Activated gamma-delta T cell treated with anti-CD3 and anti-CD28 coated beads, Interleukin-2, amount 50 U/mL, for 16 hours (primary cell): ENCODE results near the gene SUV39H1.
"Not testable (repeated sequence)": the region's sequence is repeated elsewhere in the genome, so short reads cannot be mapped to it uniquely, and the experiment has no call there.

Experiments used
- DNase-seq: peaks from one replicate; pipeline ENCODE4 v3.0.0-alpha.2; 2020; ENCODE audit warnings: low read depth

SUV39H1 gene

DNA sequence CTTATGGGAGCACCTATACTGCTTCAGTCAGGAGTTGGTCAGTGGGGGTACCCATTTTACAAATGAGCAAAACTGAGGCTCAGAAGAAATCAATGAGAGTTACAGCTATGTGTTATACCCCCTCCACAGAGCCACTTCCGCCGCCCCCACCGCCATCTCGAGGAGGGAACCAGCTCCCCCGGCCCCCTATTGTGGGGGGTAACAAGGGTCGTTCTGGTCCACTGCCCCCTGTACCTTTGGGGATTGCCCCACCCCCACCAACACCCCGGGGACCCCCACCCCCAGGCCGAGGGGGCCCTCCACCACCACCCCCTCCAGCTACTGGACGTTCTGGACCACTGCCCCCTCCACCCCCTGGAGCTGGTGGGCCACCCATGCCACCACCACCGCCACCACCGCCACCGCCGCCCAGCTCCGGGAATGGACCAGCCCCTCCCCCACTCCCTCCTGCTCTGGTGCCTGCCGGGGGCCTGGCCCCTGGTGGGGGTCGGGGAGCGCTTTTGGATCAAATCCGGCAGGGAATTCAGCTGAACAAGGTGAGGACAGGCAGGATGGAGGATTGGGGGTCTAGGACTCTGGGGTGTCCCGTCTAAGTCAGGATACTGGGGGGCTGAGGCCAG is 7.9 kb upstream of the SUV39H1 start:
- no peak for DNase-seq

DNA sequence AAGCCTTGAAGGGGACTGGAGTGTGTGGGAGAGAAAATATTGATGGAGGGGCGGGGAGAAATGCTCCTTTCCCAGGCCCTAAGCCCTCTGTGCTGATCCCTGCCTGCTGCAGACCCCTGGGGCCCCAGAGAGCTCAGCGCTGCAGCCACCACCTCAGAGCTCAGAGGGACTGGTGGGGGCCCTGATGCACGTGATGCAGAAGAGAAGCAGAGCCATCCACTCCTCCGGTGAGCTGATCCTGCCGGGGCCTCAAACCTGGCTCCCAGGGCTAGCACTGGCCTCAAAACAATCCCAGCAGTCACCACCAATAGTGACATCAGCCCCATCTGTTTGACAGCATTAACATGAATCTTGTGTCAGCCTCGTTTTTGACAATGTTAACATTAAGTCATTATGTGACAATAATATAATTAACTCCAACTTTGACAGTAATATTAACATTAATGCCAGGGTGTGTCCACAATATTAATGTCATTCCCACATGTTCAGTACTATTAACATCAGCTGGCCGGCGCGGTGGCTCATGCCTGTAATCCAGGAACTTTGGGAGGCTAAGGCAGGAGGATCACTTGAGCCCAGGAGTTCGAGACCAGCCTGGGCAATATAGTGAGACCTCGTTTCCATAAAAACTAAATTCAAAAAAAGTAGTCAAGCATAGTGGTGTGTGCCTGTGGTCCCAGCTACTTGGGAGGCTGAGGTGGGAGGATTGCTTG is 7.2 kb upstream of the SUV39H1 start:
- DNase-seq: no peak

DNA sequence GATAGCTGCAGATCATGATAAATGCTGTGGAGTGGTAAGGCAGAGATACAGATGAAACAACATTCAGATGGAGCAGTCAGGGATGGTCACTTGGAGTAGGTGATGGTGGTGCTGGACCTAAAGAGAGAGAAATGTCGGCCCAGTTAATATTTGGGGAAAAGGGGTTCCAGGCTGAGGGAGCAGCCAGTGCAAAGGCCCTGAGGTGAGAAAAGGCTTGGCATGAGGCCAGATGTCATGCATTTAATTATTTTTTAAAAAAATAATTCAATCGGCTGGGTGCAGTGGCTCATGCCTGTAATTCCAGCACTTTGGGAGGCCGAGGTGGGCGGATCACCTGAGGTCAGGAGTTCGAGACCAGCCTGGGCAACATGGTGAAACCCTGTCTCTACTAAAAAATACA is 4.8 kb upstream of the SUV39H1 start:
- not testable (repeated sequence) for DNase-seq

DNA sequence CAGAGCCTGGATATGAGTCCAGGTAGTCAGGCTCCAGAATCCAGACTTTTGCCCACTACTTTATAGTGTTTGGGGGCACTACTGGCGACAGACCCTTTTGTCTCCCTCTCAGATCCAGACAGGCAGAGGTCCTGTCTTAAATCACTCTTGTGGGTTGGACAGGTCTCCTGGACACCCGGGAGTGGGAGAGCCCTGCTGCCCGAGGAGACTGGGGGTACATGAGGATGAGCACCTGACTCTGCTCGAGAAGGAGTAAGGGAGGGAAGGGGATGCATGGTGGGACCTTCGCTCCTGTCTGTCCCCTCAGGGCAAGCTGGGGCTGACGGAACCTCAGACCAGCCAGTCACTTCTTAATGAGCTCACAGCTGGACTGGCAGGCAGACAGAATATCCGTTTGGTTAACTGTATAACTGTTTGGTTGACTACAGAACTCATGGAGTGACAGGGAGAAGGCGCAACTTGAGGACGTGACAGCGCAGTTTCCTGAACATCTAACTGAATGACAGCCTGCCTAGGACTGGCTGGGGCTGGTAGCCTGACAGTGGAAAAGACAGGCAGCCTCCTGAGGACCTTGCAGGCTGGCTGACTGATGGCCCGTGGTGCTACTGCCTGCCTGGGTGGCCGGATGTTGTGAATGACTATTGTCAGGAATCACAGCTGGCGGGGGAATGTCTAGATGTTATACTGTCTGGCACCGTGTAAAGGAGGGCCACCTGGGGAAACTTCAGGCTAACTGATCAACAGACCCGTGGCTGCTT is 1.6 kb upstream of the SUV39H1 start:
- no peak for DNase-seq

DNA sequence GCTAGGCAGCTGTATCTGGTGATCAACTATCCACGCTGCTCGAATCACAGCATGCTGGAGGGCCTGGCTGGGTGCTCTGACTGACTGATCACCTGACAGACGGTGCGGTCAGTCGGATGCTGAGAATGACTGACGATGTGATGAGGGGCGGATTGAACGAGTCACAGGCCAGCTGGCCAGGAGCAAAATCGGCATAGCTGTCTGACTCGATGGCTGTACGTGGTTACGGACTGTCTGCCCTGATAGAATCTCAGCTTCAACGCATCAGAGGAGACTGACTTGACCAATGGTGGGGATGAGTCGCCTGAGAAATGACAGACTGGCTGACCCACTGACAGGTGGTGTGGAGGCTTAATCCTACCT is 1.0 kb upstream of the SUV39H1 start:
- no peak for DNase-seq

DNA sequence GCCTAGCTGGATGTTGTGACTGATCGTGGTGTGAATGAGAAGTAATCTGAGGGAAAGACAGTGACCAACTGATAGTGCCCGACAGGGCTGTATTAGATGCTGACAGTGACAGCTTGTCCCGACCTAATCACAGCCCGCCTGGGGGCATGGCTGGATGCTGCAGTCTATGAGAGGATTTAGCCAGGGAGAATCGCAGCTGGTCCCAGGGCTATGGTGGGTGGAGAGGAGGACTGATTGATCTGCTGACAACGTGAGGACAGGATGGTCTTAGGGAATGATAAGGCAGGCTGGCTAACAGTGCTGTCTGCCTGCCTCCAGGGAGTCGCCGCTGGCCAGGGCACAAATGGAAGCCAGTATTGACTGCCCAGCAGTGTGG is 621 bp upstream of the SUV39H1 start:
- no peak for DNase-seq

DNA sequence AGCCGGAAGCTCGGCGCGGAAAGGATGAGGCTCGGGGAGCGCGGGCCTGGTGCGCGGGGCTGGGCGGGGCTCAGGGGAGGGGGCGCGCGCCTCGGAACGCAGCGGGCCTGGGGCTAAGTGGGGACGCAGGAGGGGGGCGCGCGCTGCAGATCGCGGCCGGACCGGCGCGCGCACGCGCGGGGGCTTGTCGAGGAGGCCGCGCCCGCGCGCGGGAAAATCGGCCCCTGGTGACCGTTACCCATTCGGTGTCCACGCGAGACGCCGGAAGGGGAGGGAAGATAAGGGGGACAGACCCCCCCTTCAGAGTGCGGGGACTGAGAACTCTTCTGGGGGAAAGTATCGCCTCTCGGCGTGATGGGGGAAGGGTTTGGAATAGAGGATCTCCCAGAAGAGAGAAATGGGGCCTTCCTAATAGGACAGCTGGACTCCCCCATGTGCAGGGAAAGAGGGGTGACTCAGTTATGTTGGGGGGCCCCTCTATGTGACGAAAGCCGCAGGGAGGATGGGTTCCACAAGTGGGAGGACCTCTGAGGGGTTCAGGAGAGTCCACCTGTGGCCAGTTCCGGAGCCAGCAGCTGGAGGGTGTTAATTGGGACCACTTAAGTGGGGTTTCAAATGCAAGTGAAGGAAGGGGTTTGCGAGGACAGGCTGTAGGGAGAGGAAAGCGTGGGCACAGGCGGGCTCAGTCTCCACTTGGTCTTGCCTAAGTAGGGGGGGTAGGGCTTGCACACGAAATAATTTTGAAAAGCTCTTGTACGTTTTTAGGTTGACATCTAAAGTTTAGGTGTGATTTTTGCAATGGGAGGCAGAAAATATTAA is 584 bp downstream of the SUV39H1 start:
- no peak for DNase-seq

DNA sequence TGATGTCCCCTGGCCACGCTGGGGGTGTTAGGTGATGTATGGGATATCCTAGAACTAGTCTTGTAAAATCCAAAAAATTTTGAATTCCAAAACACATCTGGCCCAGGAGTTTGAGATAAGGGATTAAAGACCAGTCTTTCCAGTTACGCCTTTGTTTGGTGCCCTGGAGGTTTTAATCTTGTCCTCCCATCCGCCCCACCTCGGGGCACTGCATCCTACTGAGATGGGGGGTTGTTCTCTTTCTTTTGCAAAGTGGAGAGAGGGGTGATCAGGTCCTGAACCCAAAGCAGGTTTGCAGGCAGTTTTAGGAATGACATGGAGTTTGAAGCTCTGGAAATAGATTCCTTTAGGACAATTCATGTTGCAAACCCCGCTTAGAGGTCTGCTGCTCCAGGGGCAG is 1.8 kb downstream of the SUV39H1 start:
- no peak for DNase-seq

DNA sequence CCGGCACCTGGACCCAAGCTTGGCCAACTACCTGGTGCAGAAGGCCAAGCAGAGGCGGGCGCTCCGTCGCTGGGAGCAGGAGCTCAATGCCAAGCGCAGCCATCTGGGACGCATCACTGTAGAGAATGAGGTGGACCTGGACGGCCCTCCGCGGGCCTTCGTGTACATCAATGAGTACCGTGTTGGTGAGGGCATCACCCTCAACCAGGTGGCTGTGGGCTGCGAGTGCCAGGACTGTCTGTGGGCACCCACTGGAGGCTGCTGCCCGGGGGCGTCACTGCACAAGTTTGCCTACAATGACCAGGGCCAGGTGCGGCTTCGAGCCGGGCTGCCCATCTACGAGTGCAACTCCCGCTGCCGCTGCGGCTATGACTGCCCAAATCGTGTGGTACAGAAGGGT is 3.7 kb downstream of the SUV39H1 start:
- DNase-seq: no peak

DNA sequence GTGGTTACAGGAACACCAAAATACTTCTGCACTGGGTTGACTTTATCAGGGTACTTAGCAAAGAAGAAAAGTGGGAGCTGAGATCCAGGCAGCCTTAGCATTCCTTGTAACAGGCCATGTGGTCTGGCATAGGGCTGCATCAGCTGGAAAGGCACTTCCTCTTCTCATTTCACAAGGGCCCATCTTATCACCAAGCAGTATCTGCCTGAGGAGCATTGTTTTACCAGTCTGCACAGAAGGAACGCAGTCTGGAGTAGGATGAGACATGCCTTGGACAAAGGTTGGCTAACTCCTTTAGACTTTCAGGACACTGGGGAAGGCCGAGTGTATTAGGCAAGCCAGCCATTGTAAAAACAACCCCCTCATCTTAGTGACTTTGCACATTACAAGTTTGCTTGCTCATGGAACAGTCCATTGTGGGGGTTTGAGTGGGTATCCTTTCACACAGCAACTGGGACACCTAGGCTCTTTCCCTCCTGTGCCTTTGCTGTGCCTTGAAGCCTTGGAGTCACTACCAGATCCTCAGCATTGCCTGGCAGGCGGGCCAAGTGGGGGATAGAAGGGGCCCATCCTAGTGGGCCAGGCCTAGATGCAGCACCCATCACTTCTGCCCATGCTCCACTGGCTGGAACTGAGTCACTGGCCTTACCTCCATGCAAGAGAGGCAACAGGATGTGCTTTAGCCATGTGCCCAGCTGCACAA is 4.6 kb downstream of the SUV39H1 start:
- DNase-seq: no peak

DNA sequence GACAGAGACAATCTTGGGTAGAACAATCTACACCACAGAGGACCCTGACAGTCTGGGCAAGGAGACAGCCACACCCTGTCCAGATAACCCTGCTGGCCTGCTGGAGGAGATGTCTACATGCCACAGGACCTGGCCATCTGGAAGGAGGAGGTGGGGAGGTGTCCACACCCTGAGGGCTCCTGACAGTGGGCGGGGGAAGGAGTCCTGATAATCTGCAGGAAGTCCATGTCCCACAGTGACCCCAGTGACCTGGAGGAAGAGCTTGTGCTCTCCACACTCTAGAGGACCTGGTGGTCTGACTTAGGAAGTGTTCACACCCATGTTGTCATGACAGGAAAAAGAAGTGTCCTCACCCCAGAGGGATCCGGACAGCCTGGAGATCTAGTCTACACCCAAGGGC is 5.5 kb downstream of the SUV39H1 start:
- DNase-seq: no peak

DNA sequence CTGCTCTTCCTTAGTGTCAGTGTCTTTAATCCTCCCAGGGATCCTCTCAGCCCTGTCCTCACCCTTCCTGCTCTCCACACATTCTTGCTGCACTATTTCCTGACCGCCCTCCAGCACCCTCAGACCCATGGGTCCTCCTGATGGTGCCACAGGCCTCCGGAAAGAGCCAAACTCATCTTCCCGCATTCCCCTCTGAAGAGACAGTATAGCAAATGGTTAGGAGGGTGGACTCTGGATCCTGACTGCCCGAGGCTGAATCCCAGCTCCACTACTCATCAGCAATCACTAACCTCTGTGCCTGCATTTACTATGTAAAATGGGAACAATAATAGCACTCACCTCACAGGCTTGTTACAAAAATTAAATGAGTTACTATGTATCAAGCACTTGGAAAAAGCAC is 6.2 kb downstream of the SUV39H1 start:
- DNase-seq: no peak

DNA sequence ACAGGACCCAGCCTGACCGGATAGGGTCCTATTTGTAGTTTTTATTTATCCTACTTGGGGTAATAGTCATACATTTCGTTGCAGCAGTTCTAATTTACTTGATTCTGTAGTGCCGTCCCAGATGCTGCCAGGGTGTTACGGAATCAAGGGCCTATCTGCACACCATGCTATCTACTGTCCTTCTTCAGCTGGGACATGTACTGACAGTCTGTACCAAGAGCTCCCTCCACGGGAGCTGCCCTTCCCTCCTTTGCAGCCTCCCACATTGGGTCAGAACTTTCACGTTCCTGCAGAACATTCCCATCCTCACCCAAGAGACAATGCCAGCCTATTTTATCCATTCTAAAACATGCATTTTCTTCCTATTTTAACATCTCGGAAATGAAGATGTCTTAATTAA is 6.7 kb downstream of the SUV39H1 start:
- DNase-seq: no peak

DNA sequence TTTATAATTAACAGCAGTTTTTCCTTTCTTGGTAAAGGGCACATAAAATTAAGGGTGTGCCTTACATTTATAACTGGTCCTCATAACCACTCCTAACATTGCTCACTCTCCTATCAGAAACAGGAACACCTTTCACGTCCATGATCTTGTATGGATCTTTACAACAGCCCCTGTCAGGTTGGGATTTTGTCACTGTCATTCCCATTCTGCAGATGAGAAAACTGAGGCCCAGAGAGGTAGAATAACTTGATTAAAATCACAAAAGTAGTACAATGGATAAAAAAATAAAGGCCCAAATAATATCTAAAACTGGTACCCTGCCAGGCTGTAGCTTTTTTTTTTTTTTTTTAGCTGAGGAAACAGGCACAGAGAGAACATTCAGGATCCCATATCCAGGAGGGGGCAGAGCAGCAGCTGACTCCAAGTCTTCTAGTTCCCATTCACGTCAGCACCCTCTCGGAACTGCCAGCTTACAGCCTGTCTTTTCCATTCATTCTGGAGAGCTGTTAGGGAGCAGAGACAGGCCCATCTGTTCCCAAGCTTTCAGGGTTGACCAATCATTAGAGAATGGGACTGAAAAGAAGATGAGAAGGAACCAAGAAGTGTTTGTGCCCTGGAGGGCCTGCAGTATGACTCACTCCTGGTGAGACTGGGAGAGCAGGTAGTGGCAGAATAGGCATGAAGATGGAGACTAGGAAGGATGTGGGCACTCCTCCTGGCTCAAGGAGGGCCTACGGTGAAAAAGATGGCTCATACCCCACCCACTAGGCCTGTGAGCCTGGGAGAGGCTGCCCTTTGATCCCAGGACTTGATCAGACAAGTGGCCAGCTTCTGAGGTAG is 7.3 kb downstream of the SUV39H1 start:
- no peak for DNase-seq

DNA sequence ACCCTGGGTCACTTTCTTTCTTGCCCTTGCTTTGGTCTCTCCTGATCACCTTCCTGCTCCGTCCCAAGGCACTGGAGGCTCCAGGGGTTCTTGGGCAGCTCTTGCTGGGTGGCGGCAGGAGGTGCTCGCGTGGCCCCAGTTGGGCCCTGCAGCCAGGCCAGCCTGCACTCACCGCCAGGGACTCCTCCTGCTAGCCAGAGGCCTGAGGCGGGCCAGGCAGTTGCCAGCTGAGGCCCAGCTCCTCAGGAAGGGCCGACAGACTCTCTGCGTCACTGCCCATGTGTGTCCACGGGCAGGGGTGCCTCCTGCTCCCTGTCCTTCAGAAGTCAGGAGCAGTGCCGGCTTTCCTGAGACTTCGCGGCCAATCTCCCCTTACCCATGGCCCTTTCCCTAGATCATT is 9.3 kb downstream of the SUV39H1 start:
- no peak for DNase-seq

DNA sequence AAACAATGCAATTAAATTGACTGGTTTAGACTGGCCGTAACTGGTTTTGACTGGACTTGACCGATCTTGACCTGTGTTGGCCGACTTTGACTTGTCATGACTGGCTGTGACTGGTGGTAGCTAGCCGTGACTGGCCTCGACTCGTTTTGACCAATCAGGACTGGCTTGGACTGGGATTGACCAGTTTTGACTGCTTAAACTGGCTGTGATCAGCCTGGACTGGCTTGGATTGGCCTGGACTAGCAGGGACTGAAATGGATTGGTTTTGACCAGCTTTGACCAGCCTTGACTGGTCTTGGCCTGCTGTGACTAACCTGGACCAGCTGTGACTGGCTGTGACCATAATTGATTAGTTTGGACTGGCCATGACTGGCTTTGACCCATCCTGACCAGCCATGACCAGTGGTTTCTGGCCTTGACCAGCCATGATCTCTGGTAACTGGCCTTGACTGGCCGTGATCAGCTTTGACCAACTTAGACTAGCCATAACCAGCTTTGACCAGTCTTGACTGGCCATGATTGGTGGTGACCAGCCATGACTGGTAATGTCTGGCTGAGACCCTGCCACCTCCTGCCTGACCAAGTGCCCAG is 13.1 kb downstream of the SUV39H1 start:
- no peak for DNase-seq

DNA sequence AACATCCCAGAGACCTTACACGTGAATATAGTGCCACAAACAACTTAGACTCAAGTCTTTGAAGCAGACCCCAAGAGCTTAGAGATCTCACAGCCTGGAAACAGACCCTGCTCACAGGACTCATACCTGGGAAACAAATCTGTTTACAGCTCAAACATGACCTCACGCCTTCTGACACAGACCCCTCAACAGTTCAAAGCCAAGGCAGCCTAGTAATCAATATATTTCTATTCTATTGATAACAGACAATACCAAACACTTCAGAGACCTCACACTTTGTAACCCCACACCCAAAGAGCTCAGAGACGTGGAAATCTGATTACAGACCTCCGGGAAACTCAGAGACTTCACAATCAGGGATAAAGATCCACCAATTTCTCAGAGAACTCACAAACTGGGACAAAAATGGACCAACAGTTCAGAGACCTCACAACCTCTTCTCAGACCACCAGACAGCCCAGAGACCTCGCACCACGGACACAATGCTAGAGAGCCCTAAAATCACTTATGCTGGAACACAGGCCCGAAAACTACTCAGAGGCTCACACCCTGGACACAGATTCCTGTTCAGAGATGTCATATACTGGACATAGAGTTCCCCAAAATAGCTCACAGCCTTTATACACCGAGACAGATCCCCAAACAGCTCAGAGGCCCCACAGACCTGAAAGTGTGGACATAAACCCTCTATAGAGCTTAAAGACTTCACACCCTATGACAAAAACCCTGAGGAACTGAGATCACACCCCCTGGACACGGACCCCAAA is 14.8 kb downstream of the SUV39H1 start:
- DNase-seq: no peak

DNA sequence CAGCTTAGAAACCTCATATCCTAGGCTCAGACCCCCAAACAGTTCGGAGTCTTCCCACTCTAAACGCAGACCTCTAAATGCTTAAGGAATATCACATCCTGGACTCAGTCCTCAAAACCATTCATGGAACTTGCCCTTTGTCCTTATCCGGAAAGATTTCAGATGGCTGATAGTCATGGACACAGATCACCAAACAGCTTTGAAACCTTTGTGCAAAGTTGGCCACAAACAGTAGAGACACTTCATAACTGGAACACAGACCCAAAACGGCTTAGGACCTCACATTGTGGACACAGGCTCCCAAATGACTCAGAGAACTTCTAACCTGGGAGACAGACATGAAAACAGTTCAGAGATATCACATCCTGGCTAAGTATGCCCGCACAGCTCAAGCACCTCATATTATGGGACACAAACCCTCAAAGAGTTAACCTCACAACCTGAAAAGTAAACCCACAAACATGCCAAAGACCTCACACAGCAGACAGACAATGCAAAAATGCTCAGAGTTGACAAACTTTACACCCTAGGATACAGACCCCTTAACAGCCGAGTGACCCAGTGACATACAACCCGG is 15.5 kb downstream of the SUV39H1 start:
- no peak for DNase-seq

DNA sequence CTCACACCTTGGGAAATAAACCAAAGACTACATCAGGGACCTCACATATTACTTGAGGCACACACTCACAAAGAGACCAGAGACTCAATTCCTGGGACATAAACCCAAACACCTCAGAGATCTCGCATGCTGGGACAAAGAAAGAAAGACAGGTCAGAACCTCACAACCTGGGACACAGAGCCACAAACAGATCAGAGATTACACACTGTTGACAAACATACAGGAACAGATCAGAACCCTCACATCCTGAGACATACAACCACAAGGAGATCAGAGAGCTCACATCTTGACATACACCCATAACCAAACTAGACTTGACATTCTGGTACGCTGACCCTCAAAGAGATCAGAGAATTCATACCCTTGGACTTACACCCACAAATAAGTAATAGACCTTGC is 17.3 kb downstream of the SUV39H1 start:
- DNase-seq: no peak

DNA sequence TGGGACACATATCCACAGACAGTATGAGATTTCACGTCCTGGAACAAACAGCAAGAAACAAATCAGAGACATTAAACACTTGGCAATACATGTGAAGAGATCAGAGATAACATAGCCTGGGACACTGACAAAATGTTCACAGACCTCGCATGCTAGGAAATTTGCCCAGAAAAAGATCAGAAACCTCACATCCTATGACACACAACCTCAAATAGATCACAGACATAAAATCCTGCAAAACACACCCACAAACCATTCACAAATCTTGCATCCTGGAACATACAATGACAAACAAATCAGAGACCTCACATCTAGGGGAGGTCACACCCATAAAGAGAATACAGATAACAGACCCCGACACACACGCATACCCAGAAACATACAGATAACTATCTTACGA is 18.0 kb downstream of the SUV39H1 start:
- no peak for DNase-seq
